ENCODE measurements around the gene BTN2A1. TPM values are rescaled to one million over a fixed set of nuclear protein-coding genes. Genes with fewer than 3 reads are reported as not detected.

BTN2A1 gene
- total RNA-seq, 1 experiment from 2014 or later: 15.0 TPM

GRCh38 chr6:26485112-26485780 is 27.5 kb downstream of the BTN2A1 start:
- BruUV-seq (replicated peaks): no TSS peak
- H3K36me3 Mint-ChIP-seq (ENCODE audit: insufficient read depth, unreplicated experiment): no peaks in the 10 kb centered on the region
- no peak for DNase-seq
- no peak for TF ChIP-seq CTCF (IDR thresholded peaks at IDR 0.05; ENCODE audit: insufficient read depth in 1 of 2, low read depth in 1 of 2, low read length in 1 of 2, severe bottlenecking in 1 of 2, unreplicated experiment in 1 of 2)
- Histone ChIP-seq H3K9me3 (peaks cover 5% of the 10 kb centered on the region; the same call in 1 of the 2 replicates), H3K27me3 (replicated peaks; ENCODE audit: control insufficient read depth, insufficient read depth, low read length) (no peaks in the 10 kb centered on the region), H3K4me1 (peaks cover 17% of the 10 kb centered on the region), H3K4me3 (ENCODE audit: low read depth, low read length) (no peak overlapping the region), H3K36me3 (ENCODE audit: control insufficient read depth, insufficient read depth, low read length) (no peaks in the 10 kb centered on the region)
- H3K9me3 Mint-ChIP-seq (ENCODE audit: unreplicated experiment): no peaks in the 10 kb centered on the region
- CTCF ChIA-PET: no interaction called here
- peaks cover 13% of the 10 kb centered on the region for H3K4me1 Mint-ChIP-seq (ENCODE audit: low read depth, unreplicated experiment)
- intact Hi-C loops (cut with micrococcal nuclease; ENCODE audit: unreplicated experiment): no loop called here
- POLR2A ChIA-PET: no interaction called here
- no peak overlapping the region for H3K27ac Mint-ChIP-seq (ENCODE audit: unreplicated experiment)
- no peaks in the 10 kb centered on the region for H3K27me3 Mint-ChIP-seq (ENCODE audit: insufficient read depth, unreplicated experiment)
- H3K4me3 Mint-ChIP-seq (ENCODE audit: unreplicated experiment): no peak overlapping the region

- H3K4me1 Mint-ChIP-seq (ENCODE audit: low read depth, unreplicated experiment): peaks cover 19% of the 10 kb centered on the region
- intact Hi-C loops (cut with micrococcal nuclease; ENCODE audit: unreplicated experiment): no loop called here
- H3K4me3 Mint-ChIP-seq (ENCODE audit: unreplicated experiment): no peak overlapping the region
- ChIA-PET CTCF (no interaction called here), POLR2A (no interaction called here)
- Histone ChIP-seq H3K9me3 (no peaks in the 10 kb centered on the region; the same call in 1 of the 2 replicates), H3K27me3 (replicated peaks; ENCODE audit: control insufficient read depth, insufficient read depth, low read length) (no peaks in the 10 kb centered on the region), H3K36me3 (ENCODE audit: control insufficient read depth, insufficient read depth, low read length) (no peaks in the 10 kb centered on the region), H3K4me3 (ENCODE audit: low read depth, low read length) (no peak overlapping the region), H3K4me1 (peaks cover 28% of the 10 kb centered on the region)
- TF ChIP-seq CTCF (IDR thresholded peaks at IDR 0.05; ENCODE audit: insufficient read depth in 1 of 2, low read depth in 1 of 2, low read length in 1 of 2, severe bottlenecking in 1 of 2, unreplicated experiment in 1 of 2): no peak
- no peaks in the 10 kb centered on the region for H3K9me3 Mint-ChIP-seq (ENCODE audit: unreplicated experiment)
- no peak overlapping the region for H3K27ac Mint-ChIP-seq (ENCODE audit: unreplicated experiment)
- H3K27me3 Mint-ChIP-seq (ENCODE audit: insufficient read depth, unreplicated experiment): no peaks in the 10 kb centered on the region
- H3K36me3 Mint-ChIP-seq (ENCODE audit: insufficient read depth, unreplicated experiment): no peaks in the 10 kb centered on the region
- DNase-seq: no peak
- BruUV-seq (replicated peaks): no TSS peak
These were observed 28.6 kb downstream of the BTN2A1 start for GRCh38 chr6:26486358-26486757.

- Histone ChIP-seq H3K27me3 (replicated peaks; ENCODE audit: control insufficient read depth, insufficient read depth, low read length) (no peaks in the 10 kb centered on the region), H3K9me3 (no peaks in the 10 kb centered on the region), H3K4me3 (ENCODE audit: low read depth, low read length) (no peak overlapping the region), H3K4me1 (peaks cover 39% of the 10 kb centered on the region), H3K36me3 (ENCODE audit: control insufficient read depth, insufficient read depth, low read length) (no peaks in the 10 kb centered on the region)
- DNase-seq: no peak
- H3K4me3 Mint-ChIP-seq (ENCODE audit: unreplicated experiment): no peak overlapping the region
- no peak overlapping the region for H3K27ac Mint-ChIP-seq (ENCODE audit: unreplicated experiment)
- POLR2A ChIA-PET: no interaction called here
- peaks cover 26% of the 10 kb centered on the region for H3K4me1 Mint-ChIP-seq (ENCODE audit: low read depth, unreplicated experiment)
- no peaks in the 10 kb centered on the region for H3K27me3 Mint-ChIP-seq (ENCODE audit: insufficient read depth, unreplicated experiment)
- BruUV-seq (replicated peaks): no TSS peak
- intact Hi-C loops (cut with micrococcal nuclease; ENCODE audit: unreplicated experiment): no loop called here
- no peaks in the 10 kb centered on the region for H3K9me3 Mint-ChIP-seq (ENCODE audit: unreplicated experiment)
- TF ChIP-seq CTCF (IDR thresholded peaks at IDR 0.05; ENCODE audit: insufficient read depth in 1 of 2, low read depth in 1 of 2, low read length in 1 of 2, severe bottlenecking in 1 of 2, unreplicated experiment in 1 of 2): no peak
- CTCF ChIA-PET: no interaction called here
- no peaks in the 10 kb centered on the region for H3K36me3 Mint-ChIP-seq (ENCODE audit: insufficient read depth, unreplicated experiment)
These were observed 29.7 kb downstream of the BTN2A1 start for GRCh38 chr6:26487466-26487865.
